NCI-H1436 treated with DMSO at 0.1 percent for 48 hours (cell line): ENCODE measurements around the gene PDGFB.

ENCODE experiments used
- DNase-seq: peaks from one replicate; lab custom pipeline; 2025; lab: John Stamatoyannopoulos, UW

Gene PDGFB

DNA sequence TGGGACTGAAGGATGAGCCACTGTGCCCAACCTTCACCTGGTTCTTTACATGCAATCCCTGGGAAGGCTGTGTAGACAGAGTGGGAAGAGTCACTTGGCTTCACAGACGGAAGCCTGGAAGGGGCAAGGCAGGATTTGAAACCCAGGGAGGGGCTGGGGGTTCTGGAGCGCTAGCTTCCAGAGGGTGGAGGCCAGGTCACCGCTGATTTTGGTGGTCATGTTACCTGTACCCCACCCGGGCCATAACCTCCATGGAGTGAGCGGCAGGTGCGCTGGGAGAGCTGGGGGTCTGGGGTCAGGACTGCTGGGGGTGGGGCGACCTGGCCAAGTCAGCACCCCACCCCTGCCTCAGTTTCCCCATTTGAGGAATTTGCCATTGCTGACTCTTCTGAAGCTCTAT lies 38.3 kb downstream of the PDGFB start:
- DNase-seq, result no peak

GRCh38 chr22:39205344-39206021 lies 39.3 kb downstream of the PDGFB start:
- no peak for DNase-seq

- DNase-seq, result no peak
Measured at GRCh38 chr22:39204216-39204615, 40.6 kb downstream of the PDGFB start.

GRCh38 chr22:39197578-39197977 lies 47.2 kb downstream of the PDGFB start:
- DNase-seq, result no peak

DNA sequence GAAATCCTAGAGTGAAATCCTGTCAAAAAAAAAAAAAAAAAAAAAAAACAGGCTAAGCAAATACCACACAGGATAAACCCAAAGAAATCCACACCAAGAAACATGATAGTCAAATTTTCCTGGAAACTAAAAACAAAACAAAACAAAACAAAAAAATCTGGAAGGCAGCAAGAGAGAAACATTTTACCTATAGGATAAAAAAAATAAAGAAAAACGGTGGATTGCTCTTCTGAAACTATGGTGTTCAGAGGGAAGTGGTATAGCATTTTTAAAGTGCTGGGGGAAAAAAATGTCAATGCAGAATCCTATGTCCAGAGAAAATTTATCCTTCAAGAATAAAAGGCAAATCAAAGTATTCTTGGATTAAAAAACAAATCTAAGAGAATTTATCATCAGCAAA lies 50.7 kb downstream of the PDGFB start:
- DNase-seq, result no peak

DNA sequence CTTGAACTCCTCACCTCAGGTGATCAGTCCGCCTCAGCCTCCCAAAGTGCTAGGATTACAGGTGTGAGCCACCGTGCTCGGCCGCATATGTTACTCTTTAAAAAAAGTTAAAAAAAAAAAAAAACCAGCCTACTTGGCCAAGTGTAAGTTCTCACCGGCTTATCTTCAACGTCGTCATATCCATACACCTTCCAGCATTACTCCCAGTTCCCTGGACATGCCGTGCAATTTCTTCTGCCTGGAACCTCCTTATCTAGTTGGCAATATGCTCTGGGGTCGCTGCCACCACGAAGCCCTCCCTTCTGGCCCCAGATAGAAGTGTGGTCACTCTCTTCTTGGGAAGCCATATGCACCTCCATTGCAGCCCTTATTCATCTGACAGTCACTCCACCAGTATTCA lies 56.0 kb downstream of the PDGFB start:
- DNase-seq, result no peak

- no peak for DNase-seq
Measured at GRCh38 chr22:39185601-39186012, 59.2 kb downstream of the PDGFB start.

DNA sequence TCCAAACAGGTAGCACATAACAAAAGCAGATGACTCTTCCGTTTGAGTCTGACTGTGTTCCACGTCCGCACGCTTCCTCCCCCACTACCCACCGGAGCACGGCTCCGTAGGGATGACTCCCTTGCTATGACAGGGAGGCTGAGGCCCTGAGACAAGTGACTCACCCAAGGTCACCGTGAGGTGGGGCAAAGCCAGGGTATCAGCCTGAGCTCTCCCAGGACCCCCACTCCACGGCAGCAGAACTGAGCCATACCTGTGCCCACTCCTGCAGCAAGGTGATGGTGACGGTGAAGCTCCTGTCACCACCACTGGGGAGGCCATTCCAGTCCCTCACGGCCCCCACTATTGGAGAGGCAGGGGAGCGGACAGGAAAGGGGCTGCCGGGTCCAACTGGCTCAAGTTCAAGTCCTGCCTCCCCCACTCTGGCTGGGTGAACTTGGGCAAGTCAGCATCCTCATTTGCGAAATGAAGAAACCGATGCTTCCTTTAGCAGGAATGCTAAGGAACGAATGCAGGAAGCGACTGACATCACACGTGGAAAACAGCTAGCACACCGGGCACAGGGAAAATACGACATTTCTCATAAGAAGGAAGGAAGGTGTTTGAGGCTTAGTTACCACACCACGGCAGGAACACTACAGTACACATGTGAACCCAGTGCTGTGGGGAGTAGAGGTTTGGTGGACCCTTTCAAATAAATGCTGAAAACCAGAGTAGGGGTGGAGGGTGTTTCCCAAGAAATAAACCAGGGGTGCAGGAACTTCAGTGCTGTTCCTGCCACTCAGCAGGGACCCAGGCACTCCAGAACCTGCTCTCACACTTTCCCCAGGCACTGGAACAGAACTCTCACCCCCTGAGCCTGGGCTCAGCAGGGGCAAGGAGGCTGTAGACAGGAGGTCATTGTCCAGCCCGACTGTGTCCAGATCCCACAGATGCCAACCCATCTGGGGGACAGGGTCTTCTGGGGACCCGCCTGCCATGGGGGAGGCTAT lies 59.9 kb downstream of the PDGFB start:
- no peak for DNase-seq

DNA sequence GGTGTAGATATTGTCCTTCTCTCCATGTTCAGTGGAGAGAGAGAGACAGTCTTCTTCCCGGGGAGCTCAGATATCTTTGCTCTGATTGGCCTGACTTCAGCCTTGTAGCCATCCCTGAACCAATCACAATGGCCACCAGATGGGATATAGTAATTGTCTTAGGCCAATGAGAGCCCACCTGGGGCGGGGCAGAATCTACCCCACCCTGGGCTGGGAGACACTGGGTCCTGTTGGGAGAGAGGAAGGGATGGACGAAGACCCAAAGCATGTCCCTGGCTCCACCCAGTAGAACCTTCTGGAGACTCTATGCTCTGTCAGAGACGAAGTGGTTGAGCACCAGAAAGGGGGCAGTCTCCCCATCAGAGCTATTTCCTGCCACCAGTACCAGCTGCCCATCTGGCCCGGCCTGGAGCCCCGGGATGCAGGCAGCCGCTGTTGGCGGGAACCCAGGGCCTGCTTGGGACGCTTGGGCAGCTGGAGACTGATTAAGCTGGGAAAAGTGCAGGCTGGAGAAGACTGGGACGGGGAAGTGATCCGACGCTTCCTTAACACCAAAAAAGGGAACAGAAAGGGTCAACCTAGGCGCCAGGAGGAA lies 60.7 kb downstream of the PDGFB start:
- no peak for DNase-seq

DNA sequence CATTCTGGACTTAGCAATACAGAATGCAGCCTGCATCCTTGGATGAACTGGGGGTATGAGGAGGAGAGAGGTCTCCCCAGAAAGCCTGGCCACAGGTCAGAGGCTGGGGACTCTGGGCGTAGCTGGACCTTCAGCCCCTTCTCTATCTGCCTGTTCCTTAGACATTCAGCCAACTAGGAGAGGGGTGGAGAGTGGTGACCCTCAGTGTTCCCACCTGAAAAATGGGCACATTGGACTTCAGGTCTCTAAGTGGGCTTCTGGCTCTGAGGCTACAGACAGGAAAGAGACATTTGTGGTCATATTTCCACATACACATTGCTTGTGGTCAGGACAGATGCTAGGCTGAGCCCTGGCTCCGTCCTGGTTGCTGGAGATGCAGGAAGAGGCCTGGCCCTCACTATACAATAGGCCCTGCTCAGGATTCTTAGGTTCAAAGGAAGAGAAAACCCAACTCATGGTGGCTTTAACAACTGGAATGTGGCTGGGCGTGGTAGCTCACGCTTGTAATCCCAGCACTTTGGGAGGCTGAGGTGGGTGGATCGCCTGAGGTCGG lies 62.2 kb downstream of the PDGFB start:
- no peak for DNase-seq

- no peak for DNase-seq
Measured at GRCh38 chr22:39181778-39182177, 63.0 kb downstream of the PDGFB start.

- DNase-seq, result no peak
Measured at GRCh38 chr22:39181356-39181755, 63.4 kb downstream of the PDGFB start.

GRCh38 chr22:39179841-39180335 lies 64.9 kb downstream of the PDGFB start:
- DNase-seq, result no peak

- no peak for DNase-seq
Measured at GRCh38 chr22:39179401-39179827, 65.4 kb downstream of the PDGFB start.

DNA sequence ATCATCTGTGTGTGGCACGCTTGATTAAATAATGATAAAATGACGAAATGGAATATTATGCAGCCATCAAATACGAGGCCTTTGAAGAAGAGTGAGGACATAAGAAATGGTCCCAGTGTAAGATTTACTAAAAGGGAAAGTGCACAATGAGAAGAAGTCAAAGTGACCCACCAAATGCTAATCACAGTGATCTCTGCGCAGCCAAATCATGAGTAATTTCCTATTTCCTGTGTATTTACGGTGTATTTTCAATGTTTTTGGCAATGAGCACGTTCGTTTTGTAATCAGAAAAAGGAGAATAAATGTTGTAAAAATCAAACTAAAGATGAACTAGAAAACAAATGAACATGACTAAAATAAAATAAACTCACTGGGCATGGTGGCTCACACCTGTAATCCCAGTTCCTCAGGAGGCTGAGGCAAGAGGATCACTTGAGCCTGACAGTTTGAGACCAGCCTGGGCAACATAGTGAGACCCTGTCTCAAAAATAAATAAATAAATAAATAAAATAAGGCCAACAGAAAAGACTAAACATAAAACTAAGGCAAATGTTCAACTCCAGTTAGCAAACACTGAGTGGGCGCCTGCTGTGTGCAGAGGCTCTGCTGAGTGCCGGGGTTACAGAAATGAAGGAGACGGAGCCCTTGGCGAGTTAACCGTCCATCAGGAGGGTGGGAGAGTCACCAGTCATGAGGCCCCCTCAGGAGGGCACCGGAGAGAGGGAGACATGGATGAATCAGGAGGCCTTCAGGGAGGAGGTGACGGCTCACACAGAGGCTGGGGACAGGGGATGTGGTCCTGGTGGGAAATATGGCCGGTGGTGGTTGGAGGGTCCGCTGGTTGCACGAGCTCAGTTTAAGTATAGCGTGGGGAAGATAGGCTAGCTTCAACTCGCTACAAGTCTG lies 66.3 kb downstream of the PDGFB start:
- DNase-seq, result no peak

DNA sequence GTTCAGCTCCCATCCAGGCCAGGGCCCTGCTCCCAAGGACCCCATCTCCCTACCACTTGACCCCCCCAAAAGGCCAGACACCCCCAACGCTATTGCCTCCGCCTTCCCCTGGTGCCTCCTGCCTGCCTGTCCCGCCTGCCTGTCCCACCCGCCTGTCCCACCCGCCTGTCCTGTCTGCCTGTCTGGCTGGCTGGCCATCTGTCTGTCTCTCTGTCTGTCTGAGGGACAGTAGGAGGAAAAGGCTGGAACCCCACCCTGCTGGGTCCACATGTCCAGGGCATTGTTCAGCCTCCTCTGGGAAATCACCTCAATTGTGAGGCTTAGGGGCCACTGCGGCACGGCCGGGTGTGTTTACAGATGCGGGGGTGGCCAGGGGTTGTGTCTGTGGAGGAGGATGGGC lies 67.0 kb downstream of the PDGFB start:
- no peak for DNase-seq

DNA sequence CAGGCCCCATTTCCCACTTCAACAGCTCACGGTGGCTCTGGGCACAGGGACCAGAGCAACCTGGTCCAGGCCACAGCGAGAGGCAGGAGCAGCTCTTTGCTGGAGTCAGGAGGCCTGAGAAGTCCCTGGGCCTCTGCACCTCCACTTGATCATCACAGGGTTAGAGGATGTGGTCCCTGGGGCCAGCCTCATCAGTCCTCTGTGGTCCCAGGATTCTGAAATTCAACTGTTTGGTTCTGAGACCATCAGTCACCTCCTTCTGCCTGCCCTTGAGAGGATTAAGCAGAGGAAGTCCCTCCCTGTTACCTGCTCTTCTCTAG lies 67.4 kb downstream of the PDGFB start:
- DNase-seq, result no peak

DNA sequence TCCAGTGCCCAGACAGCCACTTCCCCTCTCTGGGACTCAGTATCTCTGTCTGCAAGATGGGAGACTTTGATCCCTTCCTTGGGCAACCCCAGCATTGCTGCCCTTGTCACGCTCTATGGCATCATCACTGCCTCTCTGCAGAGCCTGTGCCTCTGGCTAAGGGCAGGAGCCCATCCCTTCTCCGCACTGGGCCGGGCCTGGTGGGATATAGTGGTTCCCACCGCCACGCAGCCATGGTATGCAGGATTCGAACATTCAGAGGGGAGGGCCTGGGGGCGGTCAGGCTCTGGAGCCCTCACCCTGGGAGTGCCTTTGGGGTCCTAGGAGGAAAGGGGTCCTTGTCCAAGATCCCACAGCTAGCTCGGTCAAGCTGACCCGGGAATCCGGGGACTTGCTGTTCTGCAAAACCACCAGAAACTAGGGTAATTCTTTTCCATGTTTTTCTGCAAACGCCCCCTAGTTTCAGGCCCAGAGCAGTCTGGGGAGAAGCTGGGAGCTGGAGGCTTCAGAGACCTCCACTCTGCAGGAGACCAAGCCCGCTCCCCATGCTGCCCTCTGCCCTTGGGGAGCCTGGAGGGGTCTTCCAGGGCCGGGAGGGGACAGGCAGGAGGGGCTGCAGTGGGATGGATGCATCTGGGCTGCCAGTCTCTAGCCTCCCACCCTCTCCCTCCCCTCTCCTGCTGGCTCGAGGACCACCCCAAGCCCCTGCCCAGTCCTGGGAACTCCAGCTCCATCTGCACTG lies 67.9 kb downstream of the PDGFB start:
- DNase-seq, result no peak

GRCh38 chr22:39176143-39176713 lies 68.6 kb downstream of the PDGFB start:
- no peak for DNase-seq
